Measurements from ENCODE around the gene ZNF419.
"Not testable (repeated sequence)": the region's sequence is repeated elsewhere in the genome, so short reads cannot be mapped to it uniquely, and the experiment has no call there.

Gene ZNF419

GRCh38 chr19:57488299-57488644 is 722 bp downstream of the ZNF419 start:
- Histone ChIP-seq H3K36me3 (ENCODE audit: control insufficient read depth, insufficient read depth, low read length) (peaks cover 28% of the 10 kb centered on the region), H3K9me3 (ENCODE audit: control insufficient read depth, insufficient read depth, low read depth, low read length) (peaks cover 11% of the 10 kb centered on the region), H3K4me3 (ENCODE audit: low read depth, low read length) (peak overlapping the region; percentile 46)
- H3K9ac ChIP-seq (ENCODE audit: low read length); H3K27me3 ChIP-seq (ENCODE audit: control insufficient read depth, insufficient read depth, low read length); H3K4me1 ChIP-seq (ENCODE audit: control insufficient read depth, insufficient read depth, low read length); H3K27ac ChIP-seq (ENCODE audit: low read depth, low read length): not testable (repeated sequence)

DNA sequence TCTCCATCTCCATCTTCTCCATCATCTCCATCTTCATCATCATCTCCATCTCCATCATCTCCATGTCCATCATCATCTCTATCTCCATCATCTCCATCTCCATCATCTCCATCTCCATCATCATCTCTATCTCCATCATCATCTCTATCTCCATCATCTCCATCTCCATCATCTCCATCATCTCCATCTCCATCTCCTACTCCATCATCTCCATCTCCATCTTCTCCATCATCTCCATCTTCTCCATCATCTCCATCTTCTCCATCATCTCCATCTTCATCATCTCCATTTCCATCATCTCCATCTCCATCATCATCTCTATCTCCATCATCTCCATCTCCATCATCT is 11.8 kb downstream of the ZNF419 start:
- not testable (repeated sequence) for H3K27me3 ChIP-seq (ENCODE audit: control insufficient read depth, insufficient read depth, low read length); H3K9ac ChIP-seq (ENCODE audit: low read length); H3K9me3 ChIP-seq (ENCODE audit: control insufficient read depth, insufficient read depth, low read depth, low read length); H3K4me1 ChIP-seq (ENCODE audit: control insufficient read depth, insufficient read depth, low read length); H3K27ac ChIP-seq (ENCODE audit: low read depth, low read length)
- H3K4me3 ChIP-seq (ENCODE audit: low read depth, low read length): peak overlapping the region; percentile 82; the same call in 1 of the 2 replicates
- peaks cover 15% of the 10 kb centered on the region for H3K36me3 ChIP-seq (ENCODE audit: control insufficient read depth, insufficient read depth, low read length)

DNA sequence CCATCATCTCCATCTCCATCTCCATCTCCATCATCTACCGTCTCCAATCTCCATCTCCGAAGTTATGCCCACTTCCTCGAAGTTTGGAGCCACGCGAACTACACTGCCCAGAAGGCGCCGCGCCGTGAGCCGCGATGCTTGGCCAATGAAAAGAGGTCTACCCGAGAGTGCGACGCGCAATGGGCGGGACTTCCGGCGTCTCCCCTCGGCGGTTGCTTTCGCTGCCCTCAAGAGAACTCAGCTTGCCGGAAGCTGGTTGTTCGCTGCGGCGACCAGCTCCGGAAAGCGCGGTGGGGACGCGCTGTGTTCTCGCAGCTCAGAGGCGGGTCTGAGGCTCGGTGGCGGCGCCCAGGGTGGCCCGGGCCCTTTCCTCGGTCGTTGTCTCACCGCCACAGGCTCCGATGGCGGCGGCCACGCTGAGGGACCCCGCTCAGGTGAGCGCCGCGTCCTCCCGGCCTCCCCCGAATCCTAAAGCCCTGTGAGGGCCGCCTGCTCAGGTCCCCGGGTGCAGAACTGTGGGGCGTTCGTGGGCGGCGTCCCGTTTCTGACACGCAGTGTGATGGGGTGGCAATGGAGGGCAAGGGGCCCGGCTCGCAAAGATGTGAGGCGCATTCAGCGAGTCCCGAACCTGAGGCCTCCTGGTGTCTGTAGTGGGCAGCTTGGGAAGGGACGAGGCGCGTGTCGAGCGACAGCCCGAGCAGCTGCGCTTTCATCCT is 12.3 kb downstream of the ZNF419 start, which contains the start of gene ZNF773:
Gene ZNF773, plus strand, starts transcription at position 259 of the 716 bp plus-strand sequence. Its CDS starts 143 bp downstream, at position 402.
- peaks cover 18% of the 10 kb centered on the region for H3K36me3 ChIP-seq (ENCODE audit: control insufficient read depth, insufficient read depth, low read length)
- H3K27me3 ChIP-seq (ENCODE audit: control insufficient read depth, insufficient read depth, low read length); H3K27ac ChIP-seq (ENCODE audit: low read depth, low read length); H3K4me1 ChIP-seq (ENCODE audit: control insufficient read depth, insufficient read depth, low read length); H3K9me3 ChIP-seq (ENCODE audit: control insufficient read depth, insufficient read depth, low read depth, low read length): not testable (repeated sequence)
- H3K4me3 ChIP-seq (ENCODE audit: low read depth, low read length): peak within 1 kb of the TSS; percentile 82
- H3K9ac ChIP-seq (ENCODE audit: low read length): peak within 1 kb of the TSS; percentile 89

DNA sequence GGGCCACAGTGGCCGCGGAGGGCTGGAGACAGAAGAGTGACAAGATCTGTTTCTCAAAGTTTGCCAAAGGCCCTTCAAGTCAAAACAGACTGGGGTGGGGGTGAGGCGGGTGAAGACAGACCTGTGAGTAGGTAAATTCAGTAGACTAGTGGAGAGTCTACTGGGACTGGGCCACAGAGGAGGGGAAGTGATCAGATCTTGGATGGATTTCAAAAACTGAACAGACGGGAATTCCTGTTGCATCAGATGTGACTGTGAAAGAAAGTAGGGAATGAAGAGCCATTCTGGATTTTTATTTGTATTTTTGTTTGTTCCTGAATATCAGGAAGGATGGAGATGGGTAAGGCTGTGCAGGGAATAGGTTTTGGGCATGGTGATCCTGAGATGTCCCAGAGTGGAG is 12.8 kb downstream of the ZNF419 start:
- not testable (repeated sequence) for H3K9ac ChIP-seq (ENCODE audit: low read length); H3K27ac ChIP-seq (ENCODE audit: low read depth, low read length); H3K4me1 ChIP-seq (ENCODE audit: control insufficient read depth, insufficient read depth, low read length); H3K9me3 ChIP-seq (ENCODE audit: control insufficient read depth, insufficient read depth, low read depth, low read length); H3K27me3 ChIP-seq (ENCODE audit: control insufficient read depth, insufficient read depth, low read length)
- Histone ChIP-seq H3K36me3 (ENCODE audit: control insufficient read depth, insufficient read depth, low read length) (peaks cover 21% of the 10 kb centered on the region), H3K4me3 (ENCODE audit: low read depth, low read length) (peak overlapping the region; percentile 51)

GRCh38 chr19:57506163-57506562 is 18.6 kb downstream of the ZNF419 start:
- peaks cover 52% of the 10 kb centered on the region for H3K36me3 ChIP-seq (ENCODE audit: control insufficient read depth, insufficient read depth, low read length)
- no peaks in the 10 kb centered on the region for H3K27me3 ChIP-seq (ENCODE audit: control insufficient read depth, insufficient read depth, low read length)
- peaks cover 23% of the 10 kb centered on the region; the same call in 1 of the 2 replicates for H3K9me3 ChIP-seq (ENCODE audit: control insufficient read depth, insufficient read depth, low read depth, low read length)

DNA sequence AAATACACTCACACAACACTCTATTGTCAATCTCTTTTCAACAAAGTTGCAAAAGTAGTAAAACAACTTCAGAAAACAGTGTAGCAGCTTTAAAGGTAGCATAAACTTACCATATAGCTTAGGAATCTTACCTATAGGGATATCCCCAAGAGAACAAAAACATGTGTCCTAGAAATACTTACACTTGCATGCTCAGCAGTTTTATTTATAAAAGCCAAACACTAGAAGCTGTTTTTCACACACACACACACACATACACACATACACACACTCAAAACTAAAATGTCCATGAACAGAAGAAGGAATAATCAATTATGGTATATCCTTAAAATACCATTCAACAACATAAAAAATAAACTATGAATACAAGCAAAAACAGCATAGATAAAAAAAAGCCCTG is 23.9 kb downstream of the ZNF419 start:
- H3K36me3 ChIP-seq (ENCODE audit: control insufficient read depth, insufficient read depth, low read length): peaks cover 20% of the 10 kb centered on the region
- H3K4me1 ChIP-seq (ENCODE audit: control insufficient read depth, insufficient read depth, low read length): no peaks in the 10 kb centered on the region
- no peaks in the 10 kb centered on the region for H3K27me3 ChIP-seq (ENCODE audit: control insufficient read depth, insufficient read depth, low read length)
- peaks cover 60% of the 10 kb centered on the region for H3K9me3 ChIP-seq (ENCODE audit: control insufficient read depth, insufficient read depth, low read depth, low read length)
- no peak overlapping the region for H3K9ac ChIP-seq (ENCODE audit: low read length)
- no peak overlapping the region for H3K4me3 ChIP-seq (ENCODE audit: low read depth, low read length)
- H3K27ac ChIP-seq (ENCODE audit: low read depth, low read length): no peak overlapping the region

More at GRCh38 chr19:57506163-57506562, 18.6 kb downstream of the ZNF419 start:
- Histone ChIP-seq H3K27ac (ENCODE audit: low read depth, low read length) (no peak overlapping the region), H3K4me1 (ENCODE audit: control insufficient read depth, insufficient read depth, low read length) (no peaks in the 10 kb centered on the region), H3K9ac (ENCODE audit: low read length) (no peak overlapping the region), H3K4me3 (ENCODE audit: low read depth, low read length) (no peak overlapping the region)

GRCh38 chr19:57512845-57513244 is 25.3 kb downstream of the ZNF419 start:
- Histone ChIP-seq H3K4me1 (ENCODE audit: control insufficient read depth, insufficient read depth, low read length) (no peaks in the 10 kb centered on the region), H3K27ac (ENCODE audit: low read depth, low read length) (no peak overlapping the region), H3K9ac (ENCODE audit: low read length) (no peak overlapping the region), H3K4me3 (ENCODE audit: low read depth, low read length) (no peak overlapping the region), H3K36me3 (ENCODE audit: control insufficient read depth, insufficient read depth, low read length) (peaks cover 7% of the 10 kb centered on the region; the same call in 1 of the 2 replicates), H3K27me3 (ENCODE audit: control insufficient read depth, insufficient read depth, low read length) (no peaks in the 10 kb centered on the region), H3K9me3 (ENCODE audit: control insufficient read depth, insufficient read depth, low read depth, low read length) (peaks cover 60% of the 10 kb centered on the region)

- Histone ChIP-seq H3K27me3 (ENCODE audit: control insufficient read depth, insufficient read depth, low read length) (no peaks in the 10 kb centered on the region), H3K4me1 (ENCODE audit: control insufficient read depth, insufficient read depth, low read length) (no peaks in the 10 kb centered on the region), H3K36me3 (ENCODE audit: control insufficient read depth, insufficient read depth, low read length) (no peaks in the 10 kb centered on the region; the same call in 1 of the 2 replicates), H3K9ac (ENCODE audit: low read length) (no peak overlapping the region), H3K27ac (ENCODE audit: low read depth, low read length) (no peak overlapping the region), H3K4me3 (ENCODE audit: low read depth, low read length) (no peak overlapping the region), H3K9me3 (ENCODE audit: control insufficient read depth, insufficient read depth, low read depth, low read length) (peaks cover 60% of the 10 kb centered on the region)
Observed at GRCh38 chr19:57515255-57515654, 27.7 kb downstream of the ZNF419 start.

DNA sequence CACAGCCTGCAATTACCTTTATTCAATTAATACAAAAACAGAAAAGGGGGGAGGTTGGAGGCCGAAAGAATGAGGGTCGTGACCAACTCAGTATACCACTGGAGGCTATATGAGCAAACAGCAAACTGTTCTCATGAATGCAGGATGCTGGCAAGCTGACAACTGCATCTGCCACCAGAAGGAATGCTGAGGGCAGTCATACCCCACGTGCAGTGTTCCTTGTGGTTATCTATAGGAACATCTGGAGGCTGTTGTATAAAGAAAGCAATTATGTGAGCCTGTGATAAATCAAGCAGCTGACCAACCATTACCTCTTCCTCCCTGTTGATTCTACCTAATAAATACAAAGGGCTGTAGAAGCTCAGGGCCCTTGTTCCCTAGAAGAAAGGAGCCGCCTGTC is 30.5 kb downstream of the ZNF419 start:
- H3K4me1 ChIP-seq (ENCODE audit: control insufficient read depth, insufficient read depth, low read length); H3K36me3 ChIP-seq (ENCODE audit: control insufficient read depth, insufficient read depth, low read length); H3K27ac ChIP-seq (ENCODE audit: low read depth, low read length); H3K9ac ChIP-seq (ENCODE audit: low read length); H3K4me3 ChIP-seq (ENCODE audit: low read depth, low read length); H3K27me3 ChIP-seq (ENCODE audit: control insufficient read depth, insufficient read depth, low read length): not testable (repeated sequence)
- H3K9me3 ChIP-seq (ENCODE audit: control insufficient read depth, insufficient read depth, low read depth, low read length): peaks cover 52% of the 10 kb centered on the region

GRCh38 chr19:57527136-57527881 is 39.8 kb downstream of the ZNF419 start, which contains the start of gene ZNF549:
Gene ZNF549 (plus strand): TSS chr19:57527356. CDS start chr19:57527574, 218 bp downstream.
- peak within 1 kb of the TSS; percentile 65 for H3K27ac ChIP-seq (ENCODE audit: low read depth, low read length)
- H3K9ac ChIP-seq (ENCODE audit: low read length): peak within 1 kb of the TSS; percentile 88

GRCh38 chr19:57537953-57538547 is 50.5 kb downstream of the ZNF419 start:
- Histone ChIP-seq H3K4me3 (ENCODE audit: low read depth, low read length) (no peak overlapping the region), H3K9ac (ENCODE audit: low read length) (no peak overlapping the region), H3K27ac (ENCODE audit: low read depth, low read length) (no peak overlapping the region), H3K4me1 (ENCODE audit: control insufficient read depth, insufficient read depth, low read length) (no peaks in the 10 kb centered on the region), H3K9me3 (ENCODE audit: control insufficient read depth, insufficient read depth, low read depth, low read length) (peaks cover 95% of the 10 kb centered on the region), H3K27me3 (ENCODE audit: control insufficient read depth, insufficient read depth, low read length) (no peaks in the 10 kb centered on the region), H3K36me3 (ENCODE audit: control insufficient read depth, insufficient read depth, low read length) (peaks cover 95% of the 10 kb centered on the region)

More at GRCh38 chr19:57527136-57527881, 39.8 kb downstream of the ZNF419 start, which contains the start of gene ZNF549:
- Histone ChIP-seq H3K36me3 (ENCODE audit: control insufficient read depth, insufficient read depth, low read length) (peaks cover 20% of the 10 kb centered on the region), H3K4me3 (ENCODE audit: low read depth, low read length) (peak within 1 kb of the TSS; percentile 93), H3K4me1 (ENCODE audit: control insufficient read depth, insufficient read depth, low read length) (no peaks in the 10 kb centered on the region), H3K9me3 (ENCODE audit: control insufficient read depth, insufficient read depth, low read depth, low read length) (peaks cover 30% of the 10 kb centered on the region), H3K27me3 (ENCODE audit: control insufficient read depth, insufficient read depth, low read length) (no peaks in the 10 kb centered on the region)

Data from HUES6 (cell line).